ENCODE results near the gene SOX9.

DNA sequence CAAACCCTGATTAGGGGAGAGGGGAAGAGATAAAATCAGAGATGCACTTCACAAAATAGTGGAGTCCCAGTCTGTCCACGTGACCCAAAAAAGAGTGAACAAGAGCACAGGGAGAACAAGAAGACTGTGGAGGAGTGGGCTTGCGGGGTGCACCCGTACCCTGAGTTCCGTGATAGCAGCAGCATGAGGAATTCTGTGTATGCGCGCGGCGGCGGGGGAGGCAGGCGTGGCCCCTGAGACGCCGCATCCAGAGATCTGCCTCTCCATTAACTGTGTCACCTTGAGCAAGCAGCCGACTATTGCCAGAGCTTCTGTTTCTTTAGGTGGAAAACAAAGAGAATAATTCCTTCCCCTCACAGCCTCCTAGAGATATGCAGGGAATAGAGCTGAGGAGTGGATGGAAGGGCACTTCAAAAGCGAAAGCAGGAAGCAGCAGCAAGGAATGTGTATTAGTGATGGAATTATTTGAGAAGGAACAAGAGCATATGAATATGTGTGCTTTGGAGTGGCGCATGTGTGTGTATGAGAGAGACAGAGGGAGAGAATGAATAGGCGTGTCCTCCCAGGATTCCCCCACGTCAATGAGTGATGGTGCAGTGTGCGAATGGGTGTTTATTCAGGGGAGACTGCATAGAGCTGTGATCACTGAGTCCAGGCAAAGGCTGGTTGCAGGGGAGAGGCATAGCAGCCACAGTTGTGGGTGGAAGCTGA, 10.4 kb upstream of the SOX9 start:
- TF ChIP-seq, protein P1, sequence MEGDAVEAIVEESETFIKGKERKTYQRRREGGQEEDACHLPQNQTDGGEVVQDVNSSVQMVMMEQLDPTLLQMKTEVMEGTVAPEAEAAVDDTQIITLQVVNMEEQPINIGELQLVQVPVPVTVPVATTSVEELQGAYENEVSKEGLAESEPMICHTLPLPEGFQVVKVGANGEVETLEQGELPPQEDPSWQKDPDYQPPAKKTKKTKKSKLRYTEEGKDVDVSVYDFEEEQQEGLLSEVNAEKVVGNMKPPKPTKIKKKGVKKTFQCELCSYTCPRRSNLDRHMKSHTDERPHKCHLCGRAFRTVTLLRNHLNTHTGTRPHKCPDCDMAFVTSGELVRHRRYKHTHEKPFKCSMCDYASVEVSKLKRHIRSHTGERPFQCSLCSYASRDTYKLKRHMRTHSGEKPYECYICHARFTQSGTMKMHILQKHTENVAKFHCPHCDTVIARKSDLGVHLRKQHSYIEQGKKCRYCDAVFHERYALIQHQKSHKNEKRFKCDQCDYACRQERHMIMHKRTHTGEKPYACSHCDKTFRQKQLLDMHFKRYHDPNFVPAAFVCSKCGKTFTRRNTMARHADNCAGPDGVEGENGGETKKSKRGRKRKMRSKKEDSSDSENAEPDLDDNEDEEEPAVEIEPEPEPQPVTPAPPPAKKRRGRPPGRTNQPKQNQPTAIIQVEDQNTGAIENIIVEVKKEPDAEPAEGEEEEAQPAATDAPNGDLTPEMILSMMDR (IDR thresholded peaks at IDR 0.05) = no peak
- TF ChIP-seq POLR2AphosphoS5 (IDR thresholded peaks at IDR 0.05) = no peak

Data from breast epithelium (tissue), 3 donors.